Endothelial cell (in vitro differentiated cells): ENCODE data around the gene PCDH8. TPM values are rescaled to one million over a fixed set of nuclear protein-coding genes. Genes with fewer than 3 reads are reported as not detected.

Experiments used
- DNase-seq: peaks from one replicate; pipeline ENCODE4 v3.0.0; 2021; ENCODE audit warnings: low spot score
- H3K27ac Mint-ChIP-seq: one replicate; pipeline ENCODE4 v1.8.0; 2021; ENCODE audit warnings: mixed read lengths, inconsistent platforms; ENCODE audit not compliant: unreplicated experiment
- H3K27me3 Mint-ChIP-seq: one replicate; pipeline ENCODE4 v1.8.0; 2021; ENCODE audit warnings: mild to moderate bottlenecking, moderate library complexity, mixed read lengths, inconsistent platforms; ENCODE audit not compliant: unreplicated experiment
- H3K36me3 Mint-ChIP-seq: one replicate; pipeline ENCODE4 v1.8.0; 2021; ENCODE audit warnings: mild to moderate bottlenecking, low read depth, mixed read lengths, inconsistent platforms; ENCODE audit not compliant: unreplicated experiment
- H3K4me1 Mint-ChIP-seq: one replicate; pipeline ENCODE4 v1.8.0; 2021; ENCODE audit warnings: mild to moderate bottlenecking, mixed read lengths, inconsistent platforms; ENCODE audit not compliant: unreplicated experiment
- H3K4me3 Mint-ChIP-seq: one replicate; pipeline ENCODE4 v1.8.0; 2021; ENCODE audit warnings: mild to moderate bottlenecking, mixed read lengths, inconsistent platforms; ENCODE audit not compliant: unreplicated experiment
- H3K9me3 Mint-ChIP-seq: one replicate; pipeline ENCODE4 v1.8.0; 2021; ENCODE audit warnings: mixed read lengths, inconsistent platforms; ENCODE audit not compliant: unreplicated experiment
- CTCF ChIP-seq: fragments of 200-600 bp; sonication (generic); IDR thresholded peaks from one replicate; pipeline ENCODE4 v1.5.0; 2021; ENCODE audit warnings: antibody characterized with exemption; ENCODE audit not compliant: unreplicated experiment
- long read RNA-seq: library from polyadenylated mRNA; unstranded; transcript quantifications from one replicate; pipeline ENCODE4 v2.0.0, GENCODE V29; 2020; ENCODE audit not compliant: unreplicated experiment
- total RNA-seq: library from RNA; stranded (reverse); fragmentation: NEBNext Ultra II Directional; extraction: Animal tissue kit (Norgen Biotek cat#: 25700); gene quantifications from one replicate; pipeline ENCODE4 v1.2.1, GENCODE V29; 2021; ENCODE audit not compliant: unreplicated experiment

The PCDH8 gene
- total RNA-seq = 0.15 TPM
- long read RNA-seq = 0 reads

- DNase-seq = peak; percentile 77
- Mint-ChIP-seq H3K4me3 (peak within 1 kb of the TSS; percentile 43), H3K9me3 (no peaks in the 10 kb centered on the region), H3K4me1 (peaks cover 27% of the 10 kb centered on the region), H3K27ac (no peak within 1 kb of the TSS), H3K36me3 (no peaks in the 10 kb centered on the region), H3K27me3 (peaks cover 35% of the 10 kb centered on the region)
- TF ChIP-seq CTCF = no peak
Observed at GRCh38 chr13:52848455-52849195, at the start of gene PCDH8. TSS of gene PCDH8 (minus strand) at chr13:52848640. CDS start at chr13:52848436, 204 bp downstream.

- Mint-ChIP-seq H3K27me3 (peaks cover 7% of the 10 kb centered on the region), H3K4me3 (no peak overlapping the region), H3K9me3 (no peaks in the 10 kb centered on the region), H3K27ac (no peak overlapping the region), H3K36me3 (no peaks in the 10 kb centered on the region), H3K4me1 (peaks cover 5% of the 10 kb centered on the region)
- peak; percentile 41 for DNase-seq
- TF ChIP-seq CTCF = peak; percentile 87
Observed at GRCh38 chr13:52896827-52897659, 48.6 kb upstream of the PCDH8 start.

GRCh38 chr13:52894413-52894812 is 46.0 kb upstream of the PCDH8 start:
- no peaks in the 10 kb centered on the region for H3K9me3 Mint-ChIP-seq
- DNase-seq = no peak
- no peak overlapping the region for H3K27ac Mint-ChIP-seq
- peaks cover 3% of the 10 kb centered on the region for H3K27me3 Mint-ChIP-seq
- TF ChIP-seq CTCF = no peak
- H3K4me3 Mint-ChIP-seq = no peak overlapping the region
- peaks cover 5% of the 10 kb centered on the region for H3K4me1 Mint-ChIP-seq
- H3K36me3 Mint-ChIP-seq = no peaks in the 10 kb centered on the region

- Mint-ChIP-seq H3K36me3 (no peaks in the 10 kb centered on the region), H3K27me3 (peaks cover 4% of the 10 kb centered on the region), H3K27ac (no peak overlapping the region), H3K9me3 (no peaks in the 10 kb centered on the region), H3K4me3 (no peak overlapping the region), H3K4me1 (peaks cover 5% of the 10 kb centered on the region)
- no peak for DNase-seq
- no peak for TF ChIP-seq CTCF
Observed at GRCh38 chr13:52892925-52893324, 44.5 kb upstream of the PCDH8 start.

GRCh38 chr13:52891706-52892105 is 43.3 kb upstream of the PCDH8 start:
- Mint-ChIP-seq H3K27me3 (peaks cover 4% of the 10 kb centered on the region), H3K36me3 (no peaks in the 10 kb centered on the region), H3K4me1 (peaks cover 5% of the 10 kb centered on the region)

More at GRCh38 chr13:52891706-52892105, 43.3 kb upstream of the PCDH8 start:
- Mint-ChIP-seq H3K9me3 (no peaks in the 10 kb centered on the region), H3K4me3 (no peak overlapping the region), H3K27ac (no peak overlapping the region)
- TF ChIP-seq CTCF = no peak
- no peak for DNase-seq
